Prostate gland (tissue), 2 donors: ENCODE measurements around the gene IGSF9. TPM values are rescaled to one million over a fixed set of nuclear protein-coding genes. Genes with fewer than 3 reads are reported as not detected.

ENCODE experiments used
- DNase-seq: peaks from one replicate; pipeline ENCODE4 v3.0.0-alpha.2; 2019; ENCODE audit warnings: low spot score
- H3K27ac ChIP-seq, 2 donors: fragments of 200-600 bp; sonication (generic); 2 replicates each; pipeline ENCODE4 v1.5.1; 2017 to 2019
- H3K27me3 ChIP-seq: fragments of 200-600 bp; sonication (generic); replicated peaks from 2 replicates; pipeline ENCODE4 v1.5.1; 2019; ENCODE audit not compliant: insufficient read depth
- H3K36me3 ChIP-seq, 2 donors: fragments of 200-600 bp; sonication (generic); 1 replicate in 1 of 2; 2 replicates in 1 of 2; pipeline versions ENCODE4 v1.5.1 to v1.8.1; 2017 to 2019
- H3K4me1 ChIP-seq: fragments of 200-600 bp; sonication (generic); replicated peaks from 2 replicates; pipeline ENCODE4 v1.5.1; 2019
- H3K4me3 ChIP-seq, 2 donors: fragments of 200-600 bp; sonication (generic); 2 replicates each; pipeline ENCODE4 v1.5.1; 2017 to 2019
- H3K9me3 ChIP-seq: fragments of 200-600 bp; sonication (generic); 2 replicates; pipeline ENCODE4 v1.5.1; 2017
- CTCF ChIP-seq, 4 experiments: fragments of 200-600 bp in 2 of 4; fragments of 450-650 bp in 2 of 4; sonication (generic) in 2 of 4; IDR thresholded peaks; 1 replicate in 3 of 4; 2 replicates in 1 of 4; pipeline ENCODE4 v1.5.1; 2016 to 2019; ENCODE audit warnings: antibody characterized with exemption in 4 of 4, mild to moderate bottlenecking in 2 of 4, moderate library complexity in 2 of 4
- POLR2A ChIP-seq: fragments of 450-650 bp; IDR thresholded peaks from one replicate; pipeline ENCODE4 v1.6.1; 2016; ENCODE audit warnings: antibody characterized with exemption, mild to moderate bottlenecking
- POLR2AphosphoS5 ChIP-seq: sonication (generic); formaldehyde crosslinking; IDR thresholded peaks from one replicate; pipeline ENCODE4 v1.6.1; 2017; ENCODE audit warnings: antibody characterized with exemption
- WGBS: methylation state at CpG from one replicate; pipeline ENCODE4 v1.1.5; 2018; 5-methylcytosine and 5-hydroxymethylcytosine counted together
- intact Hi-C: fragments of 100-400 bp; cut with DNase I; formaldehyde crosslinking; loops from one replicate; pipeline ENCODE4 v1.14.2; 2022
- total RNA-seq, 2 donors: library from RNA; depleted of rRNA; stranded (reverse); fragments of >200 nt; gene quantifications; one replicate each; pipeline ENCODE4 v1.1.0, GENCODE V29; 2016

IGSF9 gene
- total RNA-seq, 2 donors from 2014 or later: 7.6 to 17.3 TPM

- H3K9me3 ChIP-seq: no peaks in the 10 kb centered on the region
- H3K36me3 ChIP-seq: no peaks in the 10 kb centered on the region
- H3K27ac ChIP-seq: peak overlapping the region; percentile 77 to 85
- WGBS: 16% methylated on average over 11 of the region's 11 CpGs
- no peak for DNase-seq
- peak overlapping the region; percentile 35 to 47 for H3K4me3 ChIP-seq
- peaks cover 8% of the 10 kb centered on the region for H3K4me1 ChIP-seq
- TF ChIP-seq POLR2AphosphoS5: no peak
- TF ChIP-seq POLR2A: no peak
- TF ChIP-seq CTCF (IDR thresholded peaks at IDR 0.05): no peak
- H3K27me3 ChIP-seq: no peaks in the 10 kb centered on the region
- intact Hi-C loops: no loop called here
Measured at GRCh38 chr1:159944623-159945455, 574 bp downstream of the IGSF9 start.

- Histone ChIP-seq H3K36me3 (no peaks in the 10 kb centered on the region), H3K27me3 (no peaks in the 10 kb centered on the region), H3K9me3 (no peaks in the 10 kb centered on the region), H3K4me1 (peaks cover under 1% of the 10 kb centered on the region), H3K4me3 (no peak overlapping the region), H3K27ac (peak overlapping the region; percentile 77 to 85)
- DNase-seq: peak; percentile 72
- peak; percentile 34 for TF ChIP-seq POLR2AphosphoS5
- no peak for TF ChIP-seq CTCF (IDR thresholded peaks at IDR 0.05)
- intact Hi-C loops: no loop called here
- WGBS: 55% methylated on average over 9 of the region's 9 CpGs
Measured at GRCh38 chr1:159943908-159944622, 1.3 kb downstream of the IGSF9 start.

- no peaks in the 10 kb centered on the region for H3K4me1 ChIP-seq
- H3K4me3 ChIP-seq: no peak overlapping the region
- DNase-seq: no peak
- H3K27me3 ChIP-seq: no peaks in the 10 kb centered on the region
- WGBS: 44% methylated on average over 5 of the region's 5 CpGs
- no peaks in the 10 kb centered on the region for H3K36me3 ChIP-seq
- peak overlapping the region; percentile 42 to 85 for H3K27ac ChIP-seq
- intact Hi-C loops: no loop called here
- no peak for TF ChIP-seq CTCF (IDR thresholded peaks at IDR 0.05)
- TF ChIP-seq POLR2A: no peak
- no peak for TF ChIP-seq POLR2AphosphoS5
- H3K9me3 ChIP-seq: no peaks in the 10 kb centered on the region
Measured at GRCh38 chr1:159943278-159943640, 2.2 kb downstream of the IGSF9 start.

GRCh38 chr1:159942632-159943277 lies 2.7 kb downstream of the IGSF9 start:
- Histone ChIP-seq H3K27me3 (no peaks in the 10 kb centered on the region), H3K4me1 (no peaks in the 10 kb centered on the region), H3K4me3 (no peak overlapping the region), H3K36me3 (no peaks in the 10 kb centered on the region), H3K27ac (peak overlapping the region in 1 of 2 donors; percentile 42), H3K9me3 (no peaks in the 10 kb centered on the region)
- 55% methylated on average over 15 of the region's 15 CpGs for WGBS
- DNase-seq: no peak
- intact Hi-C loops: no loop called here
- TF ChIP-seq POLR2A (no peak), CTCF (IDR thresholded peaks at IDR 0.05) (no peak), POLR2AphosphoS5 (no peak)
